Left ventricle myocardium inferior (tissue), 1 donor: ENCODE results near the gene CDH4. TPM values are rescaled to one million over a fixed set of nuclear protein-coding genes. Genes with fewer than 3 reads are reported as not detected.

Source experiments
- DNase-seq: peaks from one replicate; pipeline ENCODE4 v3.0.0-alpha.2; 2020
- H3K27ac ChIP-seq: fragments of 200-600 bp; replicated peaks from 2 replicates; pipeline ENCODE4 v1.8.0; 2021
- H3K27me3 ChIP-seq: fragments of 200-600 bp; 2 replicates; pipeline ENCODE4 v1.8.0; 2021; ENCODE audit warnings: low read depth
- H3K36me3 ChIP-seq: fragments of 200-600 bp; 2 replicates; pipeline ENCODE4 v1.8.0; 2021
- H3K4me1 ChIP-seq: fragments of 200-600 bp; 2 replicates; pipeline ENCODE4 v1.8.0; 2021
- H3K4me3 ChIP-seq: fragments of 200-600 bp; 2 replicates; pipeline ENCODE4 v1.8.0; 2021; ENCODE audit warnings: mild to moderate bottlenecking, moderate library complexity
- H3K9me3 ChIP-seq: fragments of 200-600 bp; replicated peaks from 2 replicates; pipeline ENCODE4 v1.8.0; 2021
- intact Hi-C: fragments of 100-400 bp; cut with micrococcal nuclease; formaldehyde crosslinking; loops from one replicate; pipeline ENCODE4 v1.11.0; 2022
- total RNA-seq: library from RNA; stranded (reverse); fragmentation: NEBNext Ultra II Directional; extraction: Animal tissue kit (Norgen Biotek cat#: 25700); gene quantifications from one replicate; pipeline ENCODE4 v1.2.1, GENCODE V29; 2021
- TF ChIP-seq, protein P1 (sequence below): fragments of 200-600 bp; IDR thresholded peaks from 2 replicates; pipeline ENCODE4 v1.8.0; 2021; ENCODE audit warnings: antibody characterized with exemption, mild to moderate bottlenecking, borderline replicate concordance
- donor health status: DM: no; HTN: yes; CAD: no; lungs with severe emphysema.

The CDH4 gene
- total RNA-seq, 1 donor from 2014 or later = 0.05 TPM

- Histone ChIP-seq H3K9me3 (peaks cover 10% of the 10 kb centered on the region), H3K27ac (no peak overlapping the region), H3K4me3 (no peak overlapping the region), H3K4me1 (peaks cover 5% of the 10 kb centered on the region), H3K27me3 (peaks cover 27% of the 10 kb centered on the region), H3K36me3 (no peaks in the 10 kb centered on the region)
- TF ChIP-seq, protein P1, sequence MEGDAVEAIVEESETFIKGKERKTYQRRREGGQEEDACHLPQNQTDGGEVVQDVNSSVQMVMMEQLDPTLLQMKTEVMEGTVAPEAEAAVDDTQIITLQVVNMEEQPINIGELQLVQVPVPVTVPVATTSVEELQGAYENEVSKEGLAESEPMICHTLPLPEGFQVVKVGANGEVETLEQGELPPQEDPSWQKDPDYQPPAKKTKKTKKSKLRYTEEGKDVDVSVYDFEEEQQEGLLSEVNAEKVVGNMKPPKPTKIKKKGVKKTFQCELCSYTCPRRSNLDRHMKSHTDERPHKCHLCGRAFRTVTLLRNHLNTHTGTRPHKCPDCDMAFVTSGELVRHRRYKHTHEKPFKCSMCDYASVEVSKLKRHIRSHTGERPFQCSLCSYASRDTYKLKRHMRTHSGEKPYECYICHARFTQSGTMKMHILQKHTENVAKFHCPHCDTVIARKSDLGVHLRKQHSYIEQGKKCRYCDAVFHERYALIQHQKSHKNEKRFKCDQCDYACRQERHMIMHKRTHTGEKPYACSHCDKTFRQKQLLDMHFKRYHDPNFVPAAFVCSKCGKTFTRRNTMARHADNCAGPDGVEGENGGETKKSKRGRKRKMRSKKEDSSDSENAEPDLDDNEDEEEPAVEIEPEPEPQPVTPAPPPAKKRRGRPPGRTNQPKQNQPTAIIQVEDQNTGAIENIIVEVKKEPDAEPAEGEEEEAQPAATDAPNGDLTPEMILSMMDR = no peak
- intact Hi-C loops = no loop called here
- DNase-seq = no peak
Measured at GRCh38 chr20:61328911-61329558, 77.0 kb downstream of the CDH4 start.

DNA sequence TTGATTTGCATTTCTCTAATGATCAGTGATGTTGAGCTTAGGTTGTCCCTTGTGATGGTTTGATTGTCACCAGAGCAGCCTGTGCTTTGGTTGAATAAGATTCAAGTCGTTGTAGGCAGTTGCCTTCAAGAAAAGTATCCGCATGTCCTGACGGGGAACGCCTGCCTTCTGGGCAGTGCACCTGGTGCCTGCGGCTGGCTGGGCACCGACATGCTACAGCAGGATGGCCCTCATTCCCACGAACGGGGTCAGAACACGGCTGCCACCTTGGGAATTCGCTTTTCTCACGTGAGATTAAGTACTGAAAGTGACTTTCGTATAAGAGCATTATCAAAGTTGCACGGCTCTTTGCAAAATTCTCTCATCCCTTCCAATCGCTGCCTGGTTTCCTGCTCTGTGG lies 78.4 kb downstream of the CDH4 start:
- Histone ChIP-seq H3K4me3 (no peak overlapping the region), H3K27me3 (peaks cover 30% of the 10 kb centered on the region), H3K36me3 (no peaks in the 10 kb centered on the region), H3K4me1 (peaks cover 5% of the 10 kb centered on the region), H3K27ac (no peak overlapping the region), H3K9me3 (peaks cover 10% of the 10 kb centered on the region)
- intact Hi-C loops = no loop called here
- DNase-seq = no peak
- TF ChIP-seq, protein P1 = no peak

DNA sequence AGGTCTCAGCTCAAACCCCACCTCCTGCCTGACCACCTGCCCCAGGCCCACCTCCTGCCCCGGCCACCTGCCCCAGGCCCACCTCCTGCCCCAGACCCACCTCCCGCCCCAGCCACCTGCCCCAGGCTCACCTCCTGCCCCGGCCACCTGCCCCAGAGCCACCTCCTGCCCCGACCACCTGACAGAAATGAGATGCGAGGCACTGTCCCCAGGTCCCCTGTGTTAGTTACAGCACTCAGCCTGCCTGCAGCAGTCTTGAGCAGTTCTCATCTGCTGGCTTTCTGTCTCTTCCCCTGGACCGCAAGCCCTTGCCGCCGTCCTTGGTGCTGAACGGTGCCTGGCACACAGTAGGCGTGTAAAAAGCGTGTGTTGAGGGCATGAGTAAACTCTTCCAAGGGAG lies 79.5 kb downstream of the CDH4 start:
- H3K36me3 ChIP-seq = no peaks in the 10 kb centered on the region
- peaks cover 5% of the 10 kb centered on the region for H3K4me1 ChIP-seq
- TF ChIP-seq, protein P1 = no peak
- H3K9me3 ChIP-seq = peaks cover 10% of the 10 kb centered on the region
- DNase-seq = no peak
- H3K4me3 ChIP-seq = no peak overlapping the region
- intact Hi-C loops = no loop called here
- no peak overlapping the region for H3K27ac ChIP-seq
- peaks cover 39% of the 10 kb centered on the region for H3K27me3 ChIP-seq

DNA sequence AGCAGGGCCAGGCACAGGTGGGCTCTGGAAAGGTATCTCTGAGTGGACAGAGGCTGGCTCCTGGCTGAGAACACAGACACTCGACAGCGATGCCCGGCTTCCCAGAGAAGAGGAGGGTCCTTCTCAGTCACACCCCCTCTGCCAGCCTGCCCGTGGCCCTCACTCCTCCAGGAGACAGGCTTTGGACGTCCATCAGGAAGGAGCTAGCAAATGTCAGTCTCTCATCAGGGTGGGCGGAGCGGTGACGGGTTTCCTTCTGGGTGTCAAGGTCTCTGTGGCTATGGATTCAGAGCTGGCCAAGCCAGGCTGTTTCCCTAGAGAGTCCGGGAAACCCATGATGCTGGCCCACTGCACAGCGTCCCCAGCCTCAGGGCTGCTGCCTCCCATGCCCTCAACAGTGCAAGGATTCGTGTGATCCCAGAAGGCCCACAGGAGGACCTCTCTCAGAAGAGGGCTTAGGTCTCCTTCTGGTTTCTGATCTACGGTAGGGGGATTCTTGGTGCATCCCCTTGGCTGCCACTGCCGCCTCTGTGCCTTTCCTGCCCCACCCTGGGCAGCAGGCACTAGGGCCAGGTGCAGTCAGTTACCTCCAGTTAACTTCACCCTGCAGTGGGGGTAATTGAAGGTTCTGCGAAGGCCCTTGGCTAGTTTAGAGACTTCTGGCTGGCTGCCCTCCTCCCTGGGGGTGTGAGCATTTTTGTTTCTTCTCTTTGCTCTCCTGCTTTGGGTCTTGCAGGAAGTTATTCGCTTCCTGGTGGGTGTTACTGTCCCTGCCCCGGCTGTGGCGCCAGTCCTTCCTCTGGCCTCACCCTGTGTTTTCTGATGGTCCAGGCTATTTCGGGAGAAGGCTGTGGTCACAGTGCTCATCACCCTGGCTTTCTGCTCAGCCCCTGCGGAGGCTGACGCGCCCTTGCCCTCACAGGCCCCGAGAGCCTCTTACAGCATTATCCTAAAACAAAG lies 80.2 kb downstream of the CDH4 start:
- Histone ChIP-seq H3K36me3 (no peaks in the 10 kb centered on the region), H3K27me3 (peaks cover 45% of the 10 kb centered on the region), H3K9me3 (peaks cover 10% of the 10 kb centered on the region), H3K4me3 (no peak overlapping the region), H3K4me1 (peaks cover 5% of the 10 kb centered on the region), H3K27ac (peak overlapping the region; percentile 14)
- TF ChIP-seq, protein P1 = no peak
- intact Hi-C loops = no loop called here
- DNase-seq = no peak

DNA sequence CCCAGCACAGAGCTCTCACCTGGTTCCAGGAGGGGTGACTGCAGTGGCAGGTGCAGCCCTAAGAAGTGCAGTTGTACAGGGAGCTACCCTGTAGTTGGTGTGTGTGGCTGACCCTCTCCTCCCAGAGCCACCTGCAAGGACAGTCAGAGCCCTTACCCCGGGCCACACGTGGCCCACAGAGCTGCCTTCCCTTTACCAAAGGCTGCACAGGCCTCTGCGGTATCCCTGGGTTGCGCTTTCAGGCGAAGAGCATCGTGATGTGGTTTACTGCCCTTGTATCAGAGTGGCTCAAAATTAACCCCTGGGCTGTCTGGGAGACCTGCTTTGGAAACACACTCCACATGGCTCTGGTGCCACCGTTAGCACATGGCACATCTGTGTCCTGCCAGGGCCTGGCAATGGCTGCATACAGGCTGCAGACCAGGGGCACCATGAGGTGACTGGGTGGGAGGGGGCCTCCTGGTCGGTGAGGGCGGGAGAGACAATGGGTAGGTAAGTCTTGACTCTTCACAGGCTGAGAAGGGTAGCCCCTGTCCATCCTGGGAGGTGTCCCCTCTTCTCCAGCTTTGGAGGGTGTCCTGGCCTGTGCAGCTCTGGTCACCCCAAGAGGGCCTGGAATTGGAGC lies 81.5 kb downstream of the CDH4 start:
- intact Hi-C loops = no loop called here
- DNase-seq = no peak
- Histone ChIP-seq H3K4me1 (peaks cover 5% of the 10 kb centered on the region), H3K27me3 (peaks cover 56% of the 10 kb centered on the region), H3K27ac (no peak overlapping the region), H3K9me3 (peaks cover 10% of the 10 kb centered on the region), H3K36me3 (no peaks in the 10 kb centered on the region), H3K4me3 (no peak overlapping the region)
- TF ChIP-seq, protein P1 = no peak
